ENCODE data around the gene DCC.

DCC gene

GRCh38 chr18:52339891-52340371 is at the start of gene DCC:
DCC (plus strand) TSS chr18:52340197; CDS start chr18:52340788, 591 bp downstream.
- Histone ChIP-seq H3K27me3 (ENCODE audit: control insufficient read depth, insufficient read depth, low read length) (peaks cover 43% of the 10 kb centered on the region), H3K4me3 (ENCODE audit: low read length) (no peak within 1 kb of the TSS), H3K4me1 (ENCODE audit: control insufficient read depth, insufficient read depth, low read length) (peaks cover 16% of the 10 kb centered on the region), H3K36me3 (ENCODE audit: control insufficient read depth, insufficient read depth, low read length) (no peaks in the 10 kb centered on the region), H3K9ac (ENCODE audit: low read length) (no peak within 1 kb of the TSS), H3K9me3 (ENCODE audit: control insufficient read depth, low read length) (no peaks in the 10 kb centered on the region)

DNA sequence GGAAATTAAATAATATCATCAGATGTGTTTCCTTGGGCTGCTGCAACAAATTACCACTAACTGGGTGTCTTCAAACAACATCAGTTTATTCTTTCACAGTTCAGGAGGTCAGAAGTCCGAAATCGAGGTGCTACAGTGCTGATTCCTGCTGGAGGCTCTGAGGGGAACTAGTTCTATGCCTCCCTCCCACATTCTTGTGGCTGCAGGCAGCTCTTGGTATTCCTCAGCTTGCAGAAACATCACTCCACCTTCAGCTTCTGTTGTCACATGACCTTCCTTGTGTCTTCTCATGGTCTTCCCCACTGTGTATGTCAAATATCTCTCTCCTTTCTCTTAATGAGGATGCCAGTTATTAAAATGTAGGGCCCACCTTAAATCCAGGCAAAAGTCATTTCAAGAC is 29.3 kb upstream of the DCC start:
- Histone ChIP-seq H3K4me3 (ENCODE audit: low read length) (no peak overlapping the region), H3K27me3 (ENCODE audit: control insufficient read depth, insufficient read depth, low read length) (no peaks in the 10 kb centered on the region), H3K4me1 (ENCODE audit: control insufficient read depth, insufficient read depth, low read length) (peaks cover 24% of the 10 kb centered on the region), H3K36me3 (ENCODE audit: control insufficient read depth, insufficient read depth, low read length) (no peaks in the 10 kb centered on the region), H3K9me3 (ENCODE audit: control insufficient read depth, low read length) (no peaks in the 10 kb centered on the region), H3K9ac (ENCODE audit: low read length) (no peak overlapping the region)

DNA sequence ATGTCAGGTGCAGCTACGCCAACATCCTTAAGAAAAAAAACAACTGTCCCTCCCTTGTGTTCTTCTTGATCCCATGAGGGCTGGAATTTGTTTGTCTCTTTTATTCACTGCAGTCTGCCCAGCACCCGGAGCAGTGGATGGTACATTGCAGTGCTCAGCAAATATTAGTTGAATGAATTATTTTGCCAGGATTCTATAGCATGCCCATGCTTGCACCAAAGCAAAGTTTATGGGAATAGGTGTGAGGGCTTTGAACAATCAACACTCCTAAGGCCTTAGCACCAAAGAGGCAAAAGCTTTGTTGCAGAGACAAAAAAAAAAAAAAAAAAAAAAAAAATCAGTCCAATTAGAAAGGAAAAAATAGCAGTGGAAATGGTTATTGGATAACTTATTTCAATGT is 28.7 kb upstream of the DCC start:
- H3K27me3 ChIP-seq (ENCODE audit: control insufficient read depth, insufficient read depth, low read length) = no peaks in the 10 kb centered on the region
- H3K36me3 ChIP-seq (ENCODE audit: control insufficient read depth, insufficient read depth, low read length) = no peaks in the 10 kb centered on the region
- no peaks in the 10 kb centered on the region for H3K9me3 ChIP-seq (ENCODE audit: control insufficient read depth, low read length)
- no peak overlapping the region for H3K4me3 ChIP-seq (ENCODE audit: low read length)
- H3K9ac ChIP-seq (ENCODE audit: low read length) = no peak overlapping the region
- H3K4me1 ChIP-seq (ENCODE audit: control insufficient read depth, insufficient read depth, low read length) = peaks cover 24% of the 10 kb centered on the region

GRCh38 chr18:52312346-52312745 is 27.7 kb upstream of the DCC start:
- Histone ChIP-seq H3K4me1 (ENCODE audit: control insufficient read depth, insufficient read depth, low read length) (peaks cover 24% of the 10 kb centered on the region), H3K9me3 (ENCODE audit: control insufficient read depth, low read length) (no peaks in the 10 kb centered on the region), H3K9ac (ENCODE audit: low read length) (no peak overlapping the region), H3K4me3 (ENCODE audit: low read length) (no peak overlapping the region), H3K36me3 (ENCODE audit: control insufficient read depth, insufficient read depth, low read length) (no peaks in the 10 kb centered on the region), H3K27me3 (ENCODE audit: control insufficient read depth, insufficient read depth, low read length) (no peaks in the 10 kb centered on the region)

DNA sequence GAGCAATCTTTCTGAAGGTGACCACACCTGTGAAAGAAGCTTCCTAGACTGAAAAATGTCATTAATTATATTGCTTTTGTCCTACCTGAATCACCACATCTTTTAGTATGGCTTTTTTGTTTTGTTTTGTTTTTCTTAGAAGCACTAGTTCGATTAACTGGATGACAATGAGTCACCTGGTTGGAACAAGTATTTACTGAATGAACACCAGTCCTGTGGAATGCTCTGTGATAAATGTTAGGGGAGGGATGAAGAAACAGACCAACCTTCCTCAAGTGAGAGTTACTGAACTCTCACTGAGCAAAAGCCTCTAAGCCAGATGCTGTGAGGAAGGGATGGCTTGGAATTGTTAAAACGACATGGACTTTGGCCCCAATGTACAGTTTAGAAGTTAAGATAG is 26.8 kb upstream of the DCC start:
- Histone ChIP-seq H3K36me3 (ENCODE audit: control insufficient read depth, insufficient read depth, low read length) (no peaks in the 10 kb centered on the region), H3K27me3 (ENCODE audit: control insufficient read depth, insufficient read depth, low read length) (no peaks in the 10 kb centered on the region), H3K9ac (ENCODE audit: low read length) (no peak overlapping the region), H3K9me3 (ENCODE audit: control insufficient read depth, low read length) (no peaks in the 10 kb centered on the region), H3K4me1 (ENCODE audit: control insufficient read depth, insufficient read depth, low read length) (peaks cover 24% of the 10 kb centered on the region), H3K4me3 (ENCODE audit: low read length) (no peak overlapping the region)

DNA sequence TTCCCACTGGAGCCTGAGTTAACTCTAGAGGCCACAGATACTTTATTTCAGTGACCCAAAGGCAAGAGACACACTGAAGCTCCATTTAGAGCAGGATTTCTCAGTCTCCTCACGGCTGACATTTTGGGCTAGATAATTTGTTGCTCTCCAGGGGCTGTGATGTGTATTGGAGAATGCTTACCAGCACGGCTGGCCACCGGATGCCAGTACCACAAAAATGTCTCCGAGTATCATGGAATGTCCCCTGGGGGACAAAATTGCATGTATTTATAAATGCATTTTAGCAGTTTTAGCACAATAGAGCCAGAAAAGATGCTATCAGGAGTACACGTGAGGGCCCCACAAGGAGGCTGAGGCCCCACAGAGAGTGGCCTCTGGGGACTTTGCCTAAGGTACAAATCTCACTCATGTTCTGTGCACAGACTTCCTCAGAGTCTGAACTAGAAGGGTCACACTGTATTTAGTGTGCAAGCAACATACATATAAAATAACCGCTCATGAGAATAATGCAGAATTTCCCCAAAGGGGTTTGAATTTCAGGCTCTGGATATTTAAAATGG is 20.5 kb upstream of the DCC start:
- H3K9ac ChIP-seq (ENCODE audit: low read length) = no peak overlapping the region
- no peaks in the 10 kb centered on the region for H3K4me1 ChIP-seq (ENCODE audit: control insufficient read depth, insufficient read depth, low read length)
- H3K27me3 ChIP-seq (ENCODE audit: control insufficient read depth, insufficient read depth, low read length) = no peaks in the 10 kb centered on the region
- no peaks in the 10 kb centered on the region for H3K36me3 ChIP-seq (ENCODE audit: control insufficient read depth, insufficient read depth, low read length)
- no peak overlapping the region for H3K4me3 ChIP-seq (ENCODE audit: low read length)
- H3K9me3 ChIP-seq (ENCODE audit: control insufficient read depth, low read length) = no peaks in the 10 kb centered on the region

GRCh38 chr18:52322307-52322706 is 17.7 kb upstream of the DCC start:
- Histone ChIP-seq H3K36me3 (ENCODE audit: control insufficient read depth, insufficient read depth, low read length) (no peaks in the 10 kb centered on the region), H3K27me3 (ENCODE audit: control insufficient read depth, insufficient read depth, low read length) (no peaks in the 10 kb centered on the region), H3K4me1 (ENCODE audit: control insufficient read depth, insufficient read depth, low read length) (no peaks in the 10 kb centered on the region), H3K9ac (ENCODE audit: low read length) (no peak overlapping the region), H3K4me3 (ENCODE audit: low read length) (no peak overlapping the region), H3K9me3 (ENCODE audit: control insufficient read depth, low read length) (no peaks in the 10 kb centered on the region)

- Histone ChIP-seq H3K9me3 (ENCODE audit: control insufficient read depth, low read length) (no peaks in the 10 kb centered on the region), H3K4me1 (ENCODE audit: control insufficient read depth, insufficient read depth, low read length) (no peaks in the 10 kb centered on the region), H3K4me3 (ENCODE audit: low read length) (no peak overlapping the region), H3K27me3 (ENCODE audit: control insufficient read depth, insufficient read depth, low read length) (no peaks in the 10 kb centered on the region), H3K36me3 (ENCODE audit: control insufficient read depth, insufficient read depth, low read length) (no peaks in the 10 kb centered on the region), H3K9ac (ENCODE audit: low read length) (no peak overlapping the region)
Observed at GRCh38 chr18:52323802-52324201, 16.2 kb upstream of the DCC start.

- Histone ChIP-seq H3K4me3 (ENCODE audit: low read length) (no peak overlapping the region), H3K9ac (ENCODE audit: low read length) (no peak overlapping the region), H3K27me3 (ENCODE audit: control insufficient read depth, insufficient read depth, low read length) (no peaks in the 10 kb centered on the region)
Observed at GRCh38 chr18:52325997-52326396, 14.0 kb upstream of the DCC start.

GRCh38 chr18:52333860-52334259 is 6.1 kb upstream of the DCC start:
- no peaks in the 10 kb centered on the region for H3K9me3 ChIP-seq (ENCODE audit: control insufficient read depth, low read length)
- no peaks in the 10 kb centered on the region for H3K4me1 ChIP-seq (ENCODE audit: control insufficient read depth, insufficient read depth, low read length)
- H3K9ac ChIP-seq (ENCODE audit: low read length) = no peak overlapping the region
- H3K4me3 ChIP-seq (ENCODE audit: low read length) = no peak overlapping the region
- H3K36me3 ChIP-seq (ENCODE audit: control insufficient read depth, insufficient read depth, low read length) = no peaks in the 10 kb centered on the region
- peaks cover 10% of the 10 kb centered on the region for H3K27me3 ChIP-seq (ENCODE audit: control insufficient read depth, insufficient read depth, low read length)

More at GRCh38 chr18:52325997-52326396, 14.0 kb upstream of the DCC start:
- no peaks in the 10 kb centered on the region for H3K4me1 ChIP-seq (ENCODE audit: control insufficient read depth, insufficient read depth, low read length)
- H3K36me3 ChIP-seq (ENCODE audit: control insufficient read depth, insufficient read depth, low read length) = no peaks in the 10 kb centered on the region
- no peaks in the 10 kb centered on the region for H3K9me3 ChIP-seq (ENCODE audit: control insufficient read depth, low read length)

DNA sequence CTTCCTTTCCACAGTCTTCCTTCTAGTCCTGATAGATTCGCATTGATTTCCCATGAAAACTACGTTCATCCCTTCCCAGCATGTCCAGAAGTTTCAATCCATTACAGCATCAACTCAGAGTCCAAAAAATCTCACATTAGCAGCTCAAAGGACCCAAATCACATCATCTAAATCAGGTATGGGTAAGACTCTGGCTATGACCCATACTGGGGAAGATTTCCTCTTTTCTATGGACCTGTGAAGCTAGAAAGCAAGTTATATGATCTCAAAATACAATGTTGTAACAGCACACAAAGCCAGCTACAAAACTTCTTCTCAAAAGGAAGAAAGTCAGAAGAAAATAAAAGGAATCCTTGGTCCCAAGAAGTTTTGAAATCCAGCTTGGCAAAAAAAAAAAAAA is 5.7 kb upstream of the DCC start:
- no peaks in the 10 kb centered on the region for H3K9me3 ChIP-seq (ENCODE audit: control insufficient read depth, low read length)
- peaks cover 15% of the 10 kb centered on the region for H3K27me3 ChIP-seq (ENCODE audit: control insufficient read depth, insufficient read depth, low read length)
- H3K9ac ChIP-seq (ENCODE audit: low read length) = no peak overlapping the region
- H3K36me3 ChIP-seq (ENCODE audit: control insufficient read depth, insufficient read depth, low read length) = no peaks in the 10 kb centered on the region
- no peak overlapping the region for H3K4me3 ChIP-seq (ENCODE audit: low read length)
- no peaks in the 10 kb centered on the region for H3K4me1 ChIP-seq (ENCODE audit: control insufficient read depth, insufficient read depth, low read length)

DNA sequence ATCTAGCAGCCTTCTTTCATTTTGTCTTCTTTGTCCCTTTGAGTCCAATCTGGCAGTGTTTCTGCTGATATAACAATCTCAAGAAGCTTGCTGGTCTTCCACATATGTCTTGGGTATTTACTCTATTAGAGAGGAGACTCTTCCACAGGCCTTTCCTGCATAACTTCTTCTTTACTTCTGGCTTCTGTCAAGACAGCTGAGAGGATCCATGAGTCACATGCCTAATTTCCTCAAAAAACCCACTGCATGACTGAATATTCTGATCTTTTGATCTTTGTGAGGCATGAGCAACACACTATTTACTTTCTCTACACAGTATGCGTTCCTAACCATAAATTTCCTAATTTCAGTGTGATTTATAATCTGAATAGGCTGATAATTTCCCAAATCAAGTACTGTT is 5.1 kb upstream of the DCC start:
- Histone ChIP-seq H3K27me3 (ENCODE audit: control insufficient read depth, insufficient read depth, low read length) (peaks cover 21% of the 10 kb centered on the region), H3K9ac (ENCODE audit: low read length) (no peak overlapping the region), H3K9me3 (ENCODE audit: control insufficient read depth, low read length) (no peaks in the 10 kb centered on the region), H3K4me3 (ENCODE audit: low read length) (no peak overlapping the region), H3K36me3 (ENCODE audit: control insufficient read depth, insufficient read depth, low read length) (no peaks in the 10 kb centered on the region), H3K4me1 (ENCODE audit: control insufficient read depth, insufficient read depth, low read length) (peaks cover 1% of the 10 kb centered on the region)

GRCh38 chr18:52337276-52337675 is 2.7 kb upstream of the DCC start:
- Histone ChIP-seq H3K9ac (ENCODE audit: low read length) (no peak overlapping the region), H3K4me1 (ENCODE audit: control insufficient read depth, insufficient read depth, low read length) (peaks cover 16% of the 10 kb centered on the region), H3K36me3 (ENCODE audit: control insufficient read depth, insufficient read depth, low read length) (no peaks in the 10 kb centered on the region), H3K4me3 (ENCODE audit: low read length) (no peak overlapping the region), H3K27me3 (ENCODE audit: control insufficient read depth, insufficient read depth, low read length) (peaks cover 43% of the 10 kb centered on the region), H3K9me3 (ENCODE audit: control insufficient read depth, low read length) (no peaks in the 10 kb centered on the region)
